ENCODE measurements around the gene TCP10L.

TCP10L gene

DNA sequence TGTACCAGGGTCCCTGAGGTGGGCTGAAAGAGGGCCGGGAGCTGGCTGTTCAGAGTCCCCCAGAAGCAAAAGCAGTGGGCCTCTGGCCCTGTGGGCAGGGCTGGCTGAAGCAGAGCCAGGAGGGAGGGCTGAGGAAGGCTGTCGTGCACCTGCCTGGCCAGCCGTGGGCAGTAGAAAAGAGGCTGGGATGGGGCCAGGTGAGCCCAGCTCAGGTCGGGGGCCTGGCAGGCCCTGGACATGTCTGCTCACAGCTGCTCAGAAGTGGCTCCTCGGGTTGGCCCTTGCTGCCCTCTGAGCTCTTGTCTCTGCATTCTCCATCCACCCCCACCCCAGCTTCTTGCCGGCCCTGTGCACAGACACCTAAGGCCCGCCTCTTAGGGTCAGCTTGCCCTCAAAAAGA lies 60.0 kb downstream of the TCP10L start:
- no peak for FAIRE-seq
- no peak for DNase-seq (ENCODE audit: insufficient read length, low spot score)

DNA sequence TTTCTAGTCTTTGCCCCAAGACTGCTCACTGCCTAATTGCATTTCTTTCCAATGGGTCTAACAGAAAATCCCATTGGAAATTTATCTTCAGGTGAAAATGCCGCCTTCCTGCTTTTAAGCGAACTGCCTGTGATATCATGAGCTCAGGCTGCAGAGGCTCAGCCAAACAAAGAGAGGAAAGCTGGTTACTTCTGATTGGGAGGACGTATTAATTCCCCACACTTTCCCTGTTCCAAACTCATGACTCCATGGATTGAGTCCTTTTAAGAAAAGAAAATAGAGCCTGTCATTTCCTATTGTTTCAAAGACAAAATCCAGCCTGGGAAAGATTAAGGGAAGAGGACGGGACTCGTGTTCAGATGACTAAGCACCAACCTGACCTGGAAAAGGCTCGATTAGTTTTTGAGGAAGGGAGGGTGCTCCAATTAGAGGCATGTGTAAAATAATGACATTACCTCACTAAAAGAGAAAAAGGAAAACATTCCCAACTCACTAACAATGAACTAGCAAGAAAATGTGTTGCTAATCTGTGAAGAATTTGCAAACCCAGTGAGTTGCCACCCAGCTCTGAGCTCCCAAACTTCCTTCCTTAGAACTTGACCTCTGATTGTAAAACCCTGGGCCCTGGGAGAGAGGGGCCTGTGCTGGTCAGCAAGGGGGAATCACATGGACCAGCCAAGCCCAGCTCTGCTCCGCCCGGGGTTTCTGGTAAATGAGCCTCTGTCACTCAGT lies 61.2 kb downstream of the TCP10L start:
- FAIRE-seq (no peak), DNase-seq (ENCODE audit: insufficient read length, low spot score) (no peak)
